GM19452 (cell line): ENCODE measurements around the gene OBSCN.

Source experiments
- ATAC-seq: cut with Tn5 transposase; IDR thresholded peaks from one replicate; pipeline ENCODE4 v1.9.1; 2021; ENCODE audit not compliant: unreplicated experiment

Gene OBSCN

DNA sequence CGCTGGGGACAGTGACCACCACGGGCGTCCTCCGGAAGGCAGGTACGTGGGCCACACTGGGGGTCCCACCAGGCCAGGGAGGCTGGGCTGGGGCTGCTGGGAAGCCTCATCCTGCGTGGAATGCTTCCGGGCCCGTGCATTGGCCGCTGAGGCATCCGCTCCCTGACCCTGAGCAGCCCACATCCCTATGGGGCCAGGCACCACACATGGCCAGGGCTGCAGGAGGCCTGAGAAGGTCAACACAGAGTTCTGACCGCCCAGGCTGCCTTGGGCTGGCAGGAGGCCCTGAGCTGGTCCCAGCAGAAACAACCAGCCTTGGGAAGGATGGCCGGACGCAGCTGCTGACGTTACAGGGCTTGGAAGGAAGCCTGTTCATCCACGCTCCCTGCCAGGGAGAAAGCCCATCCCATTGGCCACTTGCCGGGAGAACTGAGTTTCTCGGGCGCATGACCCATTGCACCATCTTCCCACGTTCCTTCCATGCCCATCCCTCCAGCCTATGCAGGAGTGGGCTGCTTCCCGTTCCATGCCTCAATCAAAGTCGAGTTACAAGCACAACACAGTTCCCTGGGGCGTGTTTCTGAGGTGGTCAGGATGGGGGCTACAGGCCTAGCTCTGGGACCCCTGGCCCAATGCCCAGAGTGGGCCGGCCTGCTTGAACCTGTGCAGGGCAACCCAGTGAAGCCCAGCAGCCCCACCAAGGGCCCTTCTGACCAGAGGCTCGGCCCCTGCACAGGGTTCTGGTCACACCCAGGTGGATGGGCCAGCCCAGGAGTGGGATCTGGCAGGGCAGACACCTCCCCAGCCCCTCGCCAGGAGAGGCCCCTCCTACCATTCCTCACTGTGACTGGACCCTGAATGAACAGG is 167.1 kb downstream of the OBSCN start:
- ATAC-seq: no peak

DNA sequence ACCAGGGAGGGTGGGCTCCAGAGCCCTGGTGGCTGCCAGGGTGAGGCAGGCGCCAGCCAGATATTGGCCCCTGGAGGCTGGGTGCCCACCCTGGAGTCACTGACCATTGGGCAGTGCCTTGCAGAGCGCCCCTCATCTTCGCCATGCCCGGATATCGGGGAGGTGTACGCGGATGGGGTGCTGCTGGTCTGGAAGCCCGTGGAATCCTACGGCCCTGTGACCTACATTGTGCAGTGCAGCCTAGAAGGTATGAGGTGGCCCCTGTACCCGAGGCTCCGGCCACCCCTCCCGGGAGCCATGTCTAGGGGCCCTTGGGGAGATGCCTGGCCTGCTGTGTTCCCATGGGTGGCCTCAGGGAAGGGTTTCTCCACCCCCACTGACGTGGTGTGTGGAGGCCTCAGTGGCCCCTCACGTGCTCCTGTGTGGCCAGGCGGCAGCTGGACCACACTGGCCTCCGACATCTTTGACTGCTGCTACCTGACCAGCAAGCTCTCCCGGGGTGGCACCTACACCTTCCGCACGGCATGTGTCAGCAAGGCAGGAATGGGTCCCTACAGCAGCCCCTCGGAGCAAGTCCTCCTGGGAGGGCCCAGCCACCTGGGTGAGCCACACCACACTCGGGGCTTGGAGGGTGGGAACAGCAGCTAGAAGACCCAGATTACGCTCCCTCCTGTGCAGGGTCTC is 167.9 kb downstream of the OBSCN start:
- ATAC-seq: no peak

DNA sequence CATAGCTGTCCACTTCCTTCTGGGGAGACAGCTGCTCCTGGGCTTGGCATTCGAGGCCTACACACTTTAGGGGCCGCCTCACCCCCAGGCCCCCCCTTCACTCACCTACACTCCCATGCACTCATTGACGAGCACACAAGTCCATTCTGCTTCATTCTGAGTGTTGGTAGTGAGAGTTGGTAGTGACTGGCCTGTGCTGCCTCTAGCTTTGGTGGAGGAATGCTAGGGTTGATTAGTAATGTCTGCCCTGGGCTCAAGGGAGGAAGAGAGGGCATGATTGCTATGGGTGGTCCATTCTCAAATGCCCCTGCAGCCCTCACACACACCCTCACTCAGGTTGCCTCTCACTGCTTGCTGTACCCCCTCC is 168.4 kb downstream of the OBSCN start:
- no peak for ATAC-seq

DNA sequence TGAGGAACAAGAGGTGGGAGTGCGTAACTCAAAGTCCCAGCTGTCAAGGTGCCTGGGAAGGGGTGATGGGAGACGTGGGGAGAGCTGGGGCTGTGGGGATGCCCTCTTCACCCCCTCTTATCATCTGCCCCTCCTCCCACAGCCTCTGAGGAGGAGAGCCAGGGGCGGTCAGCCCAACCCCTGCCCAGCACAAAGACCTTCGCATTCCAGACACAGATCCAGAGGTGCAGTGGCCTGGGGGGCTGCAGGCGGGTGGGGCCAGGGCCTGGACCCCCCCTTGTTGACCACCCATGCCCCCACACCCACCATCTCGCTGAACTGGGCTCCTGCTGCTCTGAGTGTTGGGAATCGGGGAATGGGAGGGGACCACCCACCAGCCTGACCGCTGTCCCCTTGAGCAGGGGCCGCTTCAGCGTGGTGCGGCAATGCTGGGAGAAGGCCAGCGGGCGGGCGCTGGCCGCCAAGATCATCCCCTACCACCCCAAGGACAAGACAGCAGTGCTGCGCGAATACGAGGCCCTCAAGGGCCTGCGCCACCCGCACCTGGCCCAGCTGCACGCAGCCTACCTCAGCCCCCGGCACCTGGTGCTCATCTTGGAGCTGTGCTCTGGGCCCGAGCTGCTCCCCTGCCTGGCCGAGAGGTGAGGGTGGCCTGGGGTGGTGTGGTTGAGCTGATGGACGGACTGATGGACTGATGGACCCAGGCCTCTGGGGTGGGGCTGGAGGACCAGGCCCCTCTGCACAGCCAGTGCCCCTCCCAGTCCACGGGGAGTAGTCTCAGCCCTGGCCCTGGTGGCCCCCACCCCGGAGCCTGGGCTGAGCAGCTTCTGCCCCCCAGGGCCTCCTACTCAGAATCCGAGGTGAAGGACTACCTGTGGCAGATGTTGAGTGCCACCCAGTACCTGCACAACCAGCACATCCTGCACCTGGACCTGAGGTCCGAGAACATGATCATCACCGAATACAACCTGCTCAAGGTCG is 169.1 kb downstream of the OBSCN start:
- no peak for ATAC-seq

DNA sequence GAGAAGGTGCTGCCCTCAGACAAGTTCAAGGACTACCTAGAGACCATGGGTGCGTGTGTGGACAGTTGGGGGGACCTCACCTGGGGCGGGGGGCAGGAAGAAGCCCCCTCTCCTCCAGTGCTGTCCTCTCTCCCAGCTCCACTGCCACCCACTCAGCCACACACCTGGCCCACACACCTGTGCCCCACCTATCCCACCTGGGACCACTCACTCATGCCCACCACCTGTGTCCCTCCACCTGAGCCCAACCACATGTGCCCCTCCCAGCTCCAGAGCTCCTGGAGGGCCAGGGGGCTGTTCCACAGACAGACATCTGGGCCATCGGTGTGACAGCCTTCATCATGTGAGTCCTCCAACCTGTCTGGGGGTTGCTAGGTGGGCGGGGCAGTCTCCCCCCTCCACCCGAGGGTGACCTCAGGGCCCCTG is 169.8 kb downstream of the OBSCN start:
- no peak for ATAC-seq

DNA sequence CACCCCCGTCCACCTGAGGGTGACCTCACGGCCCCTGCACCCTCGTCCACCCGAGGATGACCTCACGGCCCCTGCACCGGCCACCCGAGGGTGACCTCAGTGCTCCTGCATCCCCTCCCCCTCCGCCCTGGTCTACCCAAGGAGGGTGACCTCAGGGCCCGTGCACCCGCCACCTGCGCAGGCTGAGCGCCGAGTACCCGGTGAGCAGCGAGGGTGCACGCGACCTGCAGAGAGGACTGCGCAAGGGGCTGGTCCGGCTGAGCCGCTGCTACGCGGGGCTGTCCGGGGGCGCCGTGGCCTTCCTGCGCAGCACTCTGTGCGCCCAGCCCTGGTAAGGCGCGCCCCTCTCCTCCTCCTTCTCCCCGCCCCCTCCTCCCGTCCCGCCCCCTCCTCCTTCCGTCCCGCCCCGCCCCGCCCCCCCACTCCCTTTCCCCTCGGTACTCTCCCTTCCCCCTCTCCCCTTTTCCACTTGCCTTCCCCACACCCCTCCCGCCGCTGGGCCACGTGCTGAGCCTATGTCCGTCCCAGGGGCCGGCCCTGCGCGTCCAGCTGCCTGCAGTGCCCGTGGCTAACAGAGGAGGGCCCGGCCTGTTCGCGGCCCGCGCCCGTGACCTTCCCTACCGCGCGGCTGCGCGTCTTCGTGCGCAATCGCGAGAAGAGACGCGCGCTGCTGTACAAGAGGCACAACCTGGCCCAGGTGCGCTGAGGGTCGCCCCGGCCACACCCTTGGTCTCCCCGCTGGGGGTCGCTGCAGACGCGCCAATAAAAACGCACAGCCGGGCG is 170.4 kb downstream of the OBSCN start:
- ATAC-seq: no peak

DNA sequence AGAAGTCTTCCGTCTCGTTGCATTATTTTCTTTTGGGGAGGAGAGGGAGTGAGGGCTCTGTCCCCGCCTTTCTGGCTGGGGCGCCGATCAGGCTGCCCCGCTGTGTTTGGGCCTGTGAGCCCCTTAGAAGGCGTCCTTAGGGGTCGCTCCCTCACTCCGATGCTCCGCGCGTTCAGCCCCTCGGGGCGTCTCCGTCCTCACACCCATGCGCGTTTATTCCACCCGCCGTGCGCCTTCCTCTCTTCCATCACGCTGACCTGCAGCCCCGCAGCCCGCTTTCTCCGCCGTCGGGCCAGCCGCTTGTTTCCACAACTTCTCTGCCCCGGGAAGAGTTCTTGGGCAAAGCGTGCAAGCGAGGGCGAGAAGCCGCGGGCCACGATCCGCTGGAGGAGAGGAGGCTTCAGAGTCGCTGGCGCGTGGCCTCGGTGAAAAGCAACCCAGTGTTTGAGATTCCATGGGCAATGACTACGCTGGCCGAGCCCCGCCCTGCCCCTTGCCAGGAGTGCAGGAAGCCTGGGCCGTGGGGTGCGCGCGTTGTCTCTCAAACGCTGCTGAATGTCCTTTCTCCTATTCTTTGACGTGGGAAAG is 171.1 kb downstream of the OBSCN start:
- ATAC-seq: no peak

DNA sequence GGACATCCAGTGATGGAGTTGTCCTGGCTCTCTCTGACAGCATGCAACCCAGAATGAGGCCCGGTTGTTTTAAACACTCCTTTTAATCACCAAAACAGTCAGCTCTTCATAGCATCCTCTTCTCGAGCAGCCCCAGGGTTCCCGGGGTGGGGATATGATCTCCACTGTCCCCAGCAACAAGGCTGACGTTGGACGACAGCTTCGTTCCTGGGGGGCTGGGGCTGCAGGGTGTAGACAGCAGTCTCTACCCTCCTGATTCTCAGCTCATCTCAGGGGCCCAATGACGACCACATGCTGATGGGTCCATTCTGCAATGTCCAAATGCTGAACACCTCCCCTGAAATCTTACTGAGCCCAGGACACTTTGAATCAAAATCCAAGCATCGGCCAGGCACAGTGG is 171.8 kb downstream of the OBSCN start:
- no peak for ATAC-seq

DNA sequence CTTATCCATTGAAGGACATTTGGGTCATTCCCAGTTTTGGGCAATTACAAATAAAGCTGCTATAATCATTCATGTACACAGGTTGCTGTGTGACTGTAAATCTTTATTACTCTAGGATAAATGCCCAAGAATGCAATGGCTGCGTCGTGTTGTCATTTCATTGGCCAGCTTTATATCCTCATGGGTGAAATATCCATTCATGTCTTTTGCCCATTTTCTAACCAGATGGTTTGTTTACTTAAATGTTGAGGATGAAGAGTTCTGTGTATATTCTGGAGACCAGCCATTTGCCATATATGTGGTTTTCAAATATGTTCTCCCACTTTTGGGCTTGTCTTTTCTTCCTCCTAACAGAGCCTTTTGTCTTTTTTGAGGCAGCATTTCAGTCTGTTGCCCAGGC is 173.5 kb downstream of the OBSCN start:
- no peak for ATAC-seq

DNA sequence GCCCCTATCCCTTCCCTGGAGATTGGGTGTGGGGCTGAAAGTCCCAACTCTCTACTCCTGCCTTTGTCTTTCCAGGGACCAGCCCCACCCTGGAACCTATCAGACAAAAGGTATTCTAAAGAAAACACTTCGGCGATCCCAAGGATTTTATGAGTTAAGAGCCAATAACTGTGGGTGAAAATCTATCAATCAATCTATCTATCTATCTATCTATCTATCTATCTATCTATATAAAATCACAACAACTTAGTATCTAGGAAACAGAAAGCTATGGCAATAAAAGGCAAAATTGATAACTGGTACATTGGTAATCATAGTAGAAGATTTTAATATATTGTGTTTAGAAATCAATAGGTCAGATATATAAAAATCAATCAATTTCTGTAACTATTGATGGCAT is 175.9 kb downstream of the OBSCN start:
- ATAC-seq: no peak

DNA sequence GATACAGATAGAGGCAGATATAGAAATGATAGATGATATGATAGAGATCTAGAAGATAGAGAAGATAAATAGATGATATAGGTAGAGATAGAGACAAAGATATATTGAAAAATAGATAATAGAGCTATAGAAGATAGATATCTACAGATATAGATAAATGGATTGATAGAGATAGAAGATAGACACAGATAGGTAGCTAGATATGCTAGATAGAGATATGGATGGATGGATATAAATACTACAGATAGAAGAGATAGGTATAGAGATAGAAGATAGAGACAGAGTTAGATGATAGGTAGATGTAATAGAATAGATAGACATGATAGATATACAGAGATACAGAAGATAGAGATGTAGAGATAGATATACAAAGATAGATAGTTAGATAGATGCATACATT is 177.4 kb downstream of the OBSCN start:
- ATAC-seq: no peak

DNA sequence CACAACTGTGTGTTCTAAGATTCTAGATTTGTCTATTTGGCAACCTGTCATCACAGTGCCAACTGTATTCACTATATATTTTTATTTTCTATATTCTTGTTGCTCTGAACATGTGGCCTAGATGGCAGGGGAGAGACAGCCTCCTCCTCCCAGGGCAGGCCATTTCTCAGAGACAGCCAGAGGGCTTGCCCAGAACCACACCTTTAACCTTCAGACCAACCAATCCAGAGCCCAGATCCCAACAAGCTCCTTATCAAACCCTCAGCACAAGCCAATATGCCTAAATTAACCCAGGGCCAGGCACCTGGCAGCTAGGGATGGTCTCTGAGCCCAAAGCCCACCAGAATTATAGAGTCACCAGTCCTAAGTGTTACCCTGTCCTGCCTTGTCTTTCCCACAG is 179.5 kb downstream of the OBSCN start:
- no peak for ATAC-seq

DNA sequence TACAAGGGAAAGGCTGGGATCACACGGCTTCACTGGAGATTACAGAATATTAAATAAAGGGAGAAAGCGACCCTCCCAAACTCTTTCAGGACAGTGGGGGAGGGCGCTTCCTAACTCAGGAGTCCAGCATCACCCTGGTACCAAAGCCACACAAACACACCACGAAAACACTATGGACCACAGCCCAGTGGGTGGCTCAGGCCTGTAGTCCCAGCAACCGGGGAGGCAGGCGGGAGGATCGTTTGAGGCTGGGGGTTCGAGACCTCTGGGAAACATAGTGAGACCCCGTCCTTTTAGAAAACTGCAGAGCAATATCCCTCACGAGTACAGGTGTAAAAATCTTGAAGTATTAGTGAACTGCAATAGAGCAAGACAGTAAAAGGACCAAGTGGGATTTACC is 182.8 kb downstream of the OBSCN start:
- ATAC-seq: no peak

DNA sequence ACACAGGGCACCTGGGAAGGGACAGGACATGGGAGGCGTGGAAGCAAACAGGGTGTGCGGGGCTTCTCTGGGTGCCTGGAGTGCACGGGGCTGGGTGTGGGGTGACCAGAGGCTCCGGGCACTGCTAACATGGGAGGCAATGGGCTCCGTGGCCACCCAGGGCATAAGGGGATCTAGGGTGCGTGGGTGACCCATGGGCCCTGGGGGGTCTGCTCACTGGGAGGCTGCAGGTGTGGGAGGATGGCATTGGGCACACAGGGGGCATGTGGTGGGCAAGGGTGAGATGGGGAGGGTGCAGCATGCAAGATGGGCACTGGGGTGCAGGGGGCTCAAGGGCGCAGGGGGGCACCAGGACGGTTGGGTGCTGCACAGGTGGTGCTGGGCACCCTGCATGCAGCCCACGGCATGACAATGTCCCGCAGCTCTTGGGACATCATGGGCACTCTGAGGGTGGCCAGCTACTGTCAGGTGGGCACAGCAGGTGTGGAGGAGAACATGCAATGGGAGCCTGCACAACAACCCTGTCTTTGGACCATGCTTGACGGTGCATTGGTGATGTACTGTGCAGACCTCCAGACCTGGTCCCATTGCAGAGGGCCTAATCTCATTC is 183.7 kb downstream of the OBSCN start:
- ATAC-seq: no peak

DNA sequence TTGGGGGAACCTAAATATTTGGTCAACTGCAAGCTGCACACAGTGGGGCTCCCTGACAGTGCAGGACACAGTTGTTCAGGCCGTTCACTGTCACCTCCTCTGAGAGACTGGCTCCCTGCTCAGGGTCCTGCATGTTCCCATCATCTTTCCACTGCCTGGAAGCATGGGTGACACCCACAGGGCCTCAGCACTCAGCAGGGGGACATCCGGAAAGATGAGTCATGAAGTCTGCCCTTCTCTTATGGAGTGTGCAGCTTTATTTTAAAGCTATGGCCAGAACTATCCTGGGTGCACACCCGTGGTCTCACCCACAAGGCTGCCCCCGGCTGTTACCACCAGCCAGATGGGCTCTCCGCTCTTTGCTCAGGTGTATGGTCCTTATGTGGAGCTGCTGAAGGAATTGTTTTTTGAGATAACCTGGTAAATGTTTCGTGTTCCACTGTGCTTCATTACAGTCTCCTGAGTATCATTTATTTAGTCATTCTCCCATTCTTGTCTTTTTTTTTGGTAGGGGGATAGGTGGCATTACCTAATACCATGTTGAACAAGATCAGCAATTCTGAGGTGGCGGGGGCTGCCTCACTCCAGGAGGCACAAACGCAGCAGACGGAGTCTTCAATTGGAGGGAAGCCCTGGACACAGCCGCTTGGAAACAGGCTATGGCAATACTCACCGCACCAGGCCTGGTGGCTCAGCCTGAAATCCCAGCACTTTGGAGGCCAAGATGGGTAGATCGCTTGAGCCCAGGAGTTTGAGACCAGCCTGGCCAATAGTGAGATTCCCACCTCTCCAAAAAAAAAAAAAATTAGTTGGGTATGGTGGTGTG is 184.5 kb downstream of the OBSCN start:
- no peak for ATAC-seq

DNA sequence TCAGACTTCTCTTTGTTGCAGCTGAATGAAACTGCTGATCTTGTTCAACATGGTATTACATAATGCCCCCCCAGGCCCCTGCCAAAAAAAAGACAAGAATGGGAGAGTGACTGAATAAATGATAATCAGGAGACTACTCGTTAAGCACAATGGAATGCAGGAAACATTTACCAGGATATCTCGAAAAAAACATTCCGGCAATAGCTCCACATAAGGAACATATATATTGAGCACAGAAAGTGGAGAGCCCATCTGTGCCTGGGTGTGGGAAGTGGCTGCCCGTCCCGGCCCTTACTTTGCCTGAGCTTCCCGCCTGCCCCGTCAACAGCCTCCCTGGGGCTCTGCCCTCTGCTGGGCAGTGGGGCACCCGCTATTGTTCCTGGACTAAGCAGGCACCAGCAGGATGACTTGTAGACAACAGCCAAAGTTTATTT is 185.4 kb downstream of the OBSCN start:
- no peak for ATAC-seq

DNA sequence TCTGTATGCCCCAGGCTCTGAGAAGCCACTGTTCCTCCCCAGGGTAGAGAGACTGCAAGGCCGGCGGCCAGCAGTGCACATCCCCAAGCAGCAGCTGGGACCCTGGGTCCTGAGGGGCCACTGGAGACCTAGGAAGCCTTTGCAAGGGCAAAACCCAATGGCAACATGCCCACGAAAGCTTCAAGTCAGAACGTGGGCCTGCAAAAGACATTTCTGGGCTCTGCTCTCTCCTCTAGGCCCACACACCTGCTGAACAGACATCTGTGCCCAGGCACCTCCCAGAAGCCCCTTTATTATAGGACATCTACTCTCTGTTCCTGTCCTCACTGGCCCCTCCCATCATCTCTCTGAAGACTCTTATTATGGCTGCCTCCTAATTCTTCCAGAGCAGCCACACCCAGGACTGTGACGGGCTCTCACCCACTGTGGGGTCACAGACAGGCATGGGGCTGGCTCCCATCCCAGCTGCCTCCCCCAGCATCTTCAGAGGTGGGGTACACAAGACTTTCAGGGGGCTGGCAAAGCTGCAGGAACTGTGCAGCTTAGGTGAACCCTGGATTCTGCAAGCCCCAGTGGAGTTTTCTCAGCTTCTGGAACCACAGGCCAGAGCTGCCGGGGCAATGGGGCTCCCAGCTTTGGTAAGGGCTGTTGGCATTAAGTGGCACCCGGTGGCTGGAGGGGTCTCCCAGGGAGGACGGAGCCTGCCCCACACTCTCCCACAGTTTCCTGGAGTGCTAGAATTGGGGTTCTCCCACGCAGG is 186.1 kb downstream of the OBSCN start:
- no peak for ATAC-seq
